AG04449 (cell line): ENCODE results near the gene CLDND2.

Source experiments
- CTCF ChIA-PET: fragments of 350-600 bp; formaldehyde crosslinking; extraction: SDS; loops from one replicate; lab custom pipeline; 2021; ENCODE audit warnings: antibody characterized with exemption; lab: Yijun Ruan, JAX
- POLR2A ChIA-PET: fragments of 400-600, 350-600 bp; formaldehyde crosslinking; extraction: SDS; loops from one replicate; lab custom pipeline; 2020; ENCODE audit warnings: antibody characterized with exemption, inconsistent platforms; lab: Yijun Ruan, JAX
- DNase-seq: peaks from one replicate; pipeline ENCODE4 v3.0.0-alpha.2; 2010; ENCODE audit warnings: low read depth, low spot score
- H3K4me3 ChIP-seq: 2 replicates; pipeline ENCODE4 v1.5.1; 2011; ENCODE audit warnings: low read depth, mild to moderate bottlenecking, control low read depth, low read length
- CTCF ChIP-seq: IDR thresholded peaks from one replicate; pipeline ENCODE4 v1.5.1; 2011; ENCODE audit warnings: mild to moderate bottlenecking, moderate library complexity, low read length, control low read depth, inconsistent platforms; ENCODE audit not compliant: insufficient read depth; ENCODE audit errors: missing control alignments

CLDND2 gene

GRCh38 chr19:51337861-51338562 is 30.8 kb downstream of the CLDND2 start:
- DNase-seq = no peak
- ChIA-PET CTCF (interaction anchor here (0.6 to 1.2 kb wide), 18 partner anchors 10 to 324 kb away, joined by 3 to 18 read pairs (median 4); partner anchors contain the start of gene ETFB), POLR2A (no interaction called here)
- no peak for TF ChIP-seq CTCF
- no peak overlapping the region for H3K4me3 ChIP-seq

- DNase-seq = no peak
- no peak overlapping the region for H3K4me3 ChIP-seq
- CTCF ChIA-PET = interaction anchor here (0.6 to 1.2 kb wide), 10 partner anchors 13 to 324 kb away, joined by 3 to 18 read pairs (median 4); partner anchors contain the start of gene ETFB
- TF ChIP-seq CTCF = no peak
- POLR2A ChIA-PET = no interaction called here
Observed at GRCh38 chr19:51337141-51337860, 31.5 kb downstream of the CLDND2 start.

GRCh38 chr19:51333836-51334460 is 34.9 kb downstream of the CLDND2 start:
- POLR2A ChIA-PET = no interaction called here

GRCh38 chr19:51331716-51332115 is 37.1 kb downstream of the CLDND2 start:
- no peak overlapping the region for H3K4me3 ChIP-seq
- no peak for TF ChIP-seq CTCF
- CTCF ChIA-PET = no interaction called here
- DNase-seq = no peak
- POLR2A ChIA-PET = no interaction called here

More at GRCh38 chr19:51333836-51334460, 34.9 kb downstream of the CLDND2 start:
- no peak for TF ChIP-seq CTCF
- CTCF ChIA-PET = no interaction called here
- no peak overlapping the region for H3K4me3 ChIP-seq
- no peak for DNase-seq

- no peak for DNase-seq
- POLR2A ChIA-PET = no interaction called here
- CTCF ChIA-PET = no interaction called here
- TF ChIP-seq CTCF = no peak
- H3K4me3 ChIP-seq = no peak overlapping the region
Observed at GRCh38 chr19:51331193-51331592, 37.6 kb downstream of the CLDND2 start.

GRCh38 chr19:51330366-51330765 is 38.4 kb downstream of the CLDND2 start:
- no peak for TF ChIP-seq CTCF
- ChIA-PET CTCF (no interaction called here), POLR2A (no interaction called here)
- no peak overlapping the region for H3K4me3 ChIP-seq
- no peak for DNase-seq
